H1 (cell line): ENCODE data around the gene PIAS3. TPM values are rescaled to one million over a fixed set of nuclear protein-coding genes. Genes with fewer than 3 reads are reported as not detected.

ENCODE experiments used
- BRCA1 ChIP-seq: IDR thresholded peaks from 2 replicates; pipeline ENCODE4 v1.6.1; 2012; ENCODE audit warnings: low read depth, low read length, improper control_type of control experiment
- EGR1 ChIP-seq: IDR thresholded peaks from 2 replicates; pipeline ENCODE4 v1.6.1; 2011; ENCODE audit warnings: low read depth, low read length, borderline replicate concordance
- GABPA ChIP-seq: IDR thresholded peaks from 2 replicates; pipeline ENCODE4 v1.6.1; 2011; ENCODE audit warnings: mild to moderate bottlenecking, low read length, moderate library complexity, borderline replicate concordance; ENCODE audit not compliant: insufficient read depth
- NANOG ChIP-seq: IDR thresholded peaks from 2 replicates; pipeline ENCODE4 v1.6.1; 2011; ENCODE audit warnings: low read length, low read depth, mild to moderate bottlenecking, inconsistent platforms; ENCODE audit not compliant: insufficient read depth, poor library complexity, severe bottlenecking
- NRF1 ChIP-seq: IDR thresholded peaks from 2 replicates; pipeline ENCODE4 v1.6.1; 2011; ENCODE audit warnings: mild to moderate bottlenecking, low read depth, low read length, improper control_type of control experiment
- POLR2AphosphoS5 ChIP-seq: IDR thresholded peaks from 2 replicates; pipeline ENCODE4 v1.6.1; 2011; ENCODE audit warnings: low read depth, low read length
- SAP30 ChIP-seq: fragments of 300-600 bp; sonication (generic); IDR thresholded peaks from 2 replicates; pipeline ENCODE4 v1.7.1; 2012; ENCODE audit warnings: low read length, moderate library complexity, mild to moderate bottlenecking, inconsistent platforms; ENCODE audit not compliant: insufficient read depth, insufficient replicate concordance
- SIX5 ChIP-seq: IDR thresholded peaks from 2 replicates; pipeline ENCODE4 v1.6.1; 2011; ENCODE audit warnings: mild to moderate bottlenecking, low read depth, low read length
- SP4 ChIP-seq: IDR thresholded peaks from 2 replicates; pipeline ENCODE4 v1.6.1; 2012; ENCODE audit warnings: low read length, inconsistent platforms
- TAF7 ChIP-seq: optimal IDR thresholded peaks from 2 replicates; pipeline ENCODE3; 2011; ENCODE audit warnings: low read depth, mild to moderate bottlenecking, inconsistent platforms, low read length, moderate library complexity, borderline replicate concordance
- polyA plus RNA-seq, 7 experiments: library from polyadenylated mRNA; depleted of rRNA in 3 of 7; stranded (reverse) in 5 of 7; unstranded in 2 of 7; fragments of >200 nt in 5 of 7; fragments of 200-250 nt in 2 of 7; gene quantifications; 1 replicate in 5 of 7; 2 replicates in 1 of 7; 4 replicates in 1 of 7; pipeline versions ENCODE4 v1.2.1 to v1.2.3, GENCODE V29; 2011 to 2013; ENCODE audit warnings: missing spikeins in 2 of 7, mixed read lengths in 2 of 7
- total RNA-seq: library from RNA; stranded (reverse); fragmentation: NEBNext Ultra II Directional; extraction: Animal tissue kit (Norgen Biotek cat#: 25700); gene quantifications from 2 replicates; pipeline ENCODE4 v1.2.1, GENCODE V29; 2021
- TF ChIP-seq, protein P1 (sequence below): fragments of 300-600 bp; sonication (generic); IDR thresholded peaks from 2 replicates; pipeline ENCODE4 v1.7.1; 2012; ENCODE audit warnings: low read length, moderate library complexity, mild to moderate bottlenecking, inconsistent platforms; ENCODE audit not compliant: insufficient replicate concordance
- TF ChIP-seq, protein P2 (sequence below): IDR thresholded peaks from 2 replicates; pipeline ENCODE4 v1.6.1; 2012; ENCODE audit warnings: inconsistent platforms

PIAS3 gene
- total and polyA plus RNA-seq, 2 of the 8 experiments (the other 6 are each of a cell fraction or from before 2014, with no cell fraction given), result 36.7 to 49.9 TPM

- TF ChIP-seq, protein P1, sequence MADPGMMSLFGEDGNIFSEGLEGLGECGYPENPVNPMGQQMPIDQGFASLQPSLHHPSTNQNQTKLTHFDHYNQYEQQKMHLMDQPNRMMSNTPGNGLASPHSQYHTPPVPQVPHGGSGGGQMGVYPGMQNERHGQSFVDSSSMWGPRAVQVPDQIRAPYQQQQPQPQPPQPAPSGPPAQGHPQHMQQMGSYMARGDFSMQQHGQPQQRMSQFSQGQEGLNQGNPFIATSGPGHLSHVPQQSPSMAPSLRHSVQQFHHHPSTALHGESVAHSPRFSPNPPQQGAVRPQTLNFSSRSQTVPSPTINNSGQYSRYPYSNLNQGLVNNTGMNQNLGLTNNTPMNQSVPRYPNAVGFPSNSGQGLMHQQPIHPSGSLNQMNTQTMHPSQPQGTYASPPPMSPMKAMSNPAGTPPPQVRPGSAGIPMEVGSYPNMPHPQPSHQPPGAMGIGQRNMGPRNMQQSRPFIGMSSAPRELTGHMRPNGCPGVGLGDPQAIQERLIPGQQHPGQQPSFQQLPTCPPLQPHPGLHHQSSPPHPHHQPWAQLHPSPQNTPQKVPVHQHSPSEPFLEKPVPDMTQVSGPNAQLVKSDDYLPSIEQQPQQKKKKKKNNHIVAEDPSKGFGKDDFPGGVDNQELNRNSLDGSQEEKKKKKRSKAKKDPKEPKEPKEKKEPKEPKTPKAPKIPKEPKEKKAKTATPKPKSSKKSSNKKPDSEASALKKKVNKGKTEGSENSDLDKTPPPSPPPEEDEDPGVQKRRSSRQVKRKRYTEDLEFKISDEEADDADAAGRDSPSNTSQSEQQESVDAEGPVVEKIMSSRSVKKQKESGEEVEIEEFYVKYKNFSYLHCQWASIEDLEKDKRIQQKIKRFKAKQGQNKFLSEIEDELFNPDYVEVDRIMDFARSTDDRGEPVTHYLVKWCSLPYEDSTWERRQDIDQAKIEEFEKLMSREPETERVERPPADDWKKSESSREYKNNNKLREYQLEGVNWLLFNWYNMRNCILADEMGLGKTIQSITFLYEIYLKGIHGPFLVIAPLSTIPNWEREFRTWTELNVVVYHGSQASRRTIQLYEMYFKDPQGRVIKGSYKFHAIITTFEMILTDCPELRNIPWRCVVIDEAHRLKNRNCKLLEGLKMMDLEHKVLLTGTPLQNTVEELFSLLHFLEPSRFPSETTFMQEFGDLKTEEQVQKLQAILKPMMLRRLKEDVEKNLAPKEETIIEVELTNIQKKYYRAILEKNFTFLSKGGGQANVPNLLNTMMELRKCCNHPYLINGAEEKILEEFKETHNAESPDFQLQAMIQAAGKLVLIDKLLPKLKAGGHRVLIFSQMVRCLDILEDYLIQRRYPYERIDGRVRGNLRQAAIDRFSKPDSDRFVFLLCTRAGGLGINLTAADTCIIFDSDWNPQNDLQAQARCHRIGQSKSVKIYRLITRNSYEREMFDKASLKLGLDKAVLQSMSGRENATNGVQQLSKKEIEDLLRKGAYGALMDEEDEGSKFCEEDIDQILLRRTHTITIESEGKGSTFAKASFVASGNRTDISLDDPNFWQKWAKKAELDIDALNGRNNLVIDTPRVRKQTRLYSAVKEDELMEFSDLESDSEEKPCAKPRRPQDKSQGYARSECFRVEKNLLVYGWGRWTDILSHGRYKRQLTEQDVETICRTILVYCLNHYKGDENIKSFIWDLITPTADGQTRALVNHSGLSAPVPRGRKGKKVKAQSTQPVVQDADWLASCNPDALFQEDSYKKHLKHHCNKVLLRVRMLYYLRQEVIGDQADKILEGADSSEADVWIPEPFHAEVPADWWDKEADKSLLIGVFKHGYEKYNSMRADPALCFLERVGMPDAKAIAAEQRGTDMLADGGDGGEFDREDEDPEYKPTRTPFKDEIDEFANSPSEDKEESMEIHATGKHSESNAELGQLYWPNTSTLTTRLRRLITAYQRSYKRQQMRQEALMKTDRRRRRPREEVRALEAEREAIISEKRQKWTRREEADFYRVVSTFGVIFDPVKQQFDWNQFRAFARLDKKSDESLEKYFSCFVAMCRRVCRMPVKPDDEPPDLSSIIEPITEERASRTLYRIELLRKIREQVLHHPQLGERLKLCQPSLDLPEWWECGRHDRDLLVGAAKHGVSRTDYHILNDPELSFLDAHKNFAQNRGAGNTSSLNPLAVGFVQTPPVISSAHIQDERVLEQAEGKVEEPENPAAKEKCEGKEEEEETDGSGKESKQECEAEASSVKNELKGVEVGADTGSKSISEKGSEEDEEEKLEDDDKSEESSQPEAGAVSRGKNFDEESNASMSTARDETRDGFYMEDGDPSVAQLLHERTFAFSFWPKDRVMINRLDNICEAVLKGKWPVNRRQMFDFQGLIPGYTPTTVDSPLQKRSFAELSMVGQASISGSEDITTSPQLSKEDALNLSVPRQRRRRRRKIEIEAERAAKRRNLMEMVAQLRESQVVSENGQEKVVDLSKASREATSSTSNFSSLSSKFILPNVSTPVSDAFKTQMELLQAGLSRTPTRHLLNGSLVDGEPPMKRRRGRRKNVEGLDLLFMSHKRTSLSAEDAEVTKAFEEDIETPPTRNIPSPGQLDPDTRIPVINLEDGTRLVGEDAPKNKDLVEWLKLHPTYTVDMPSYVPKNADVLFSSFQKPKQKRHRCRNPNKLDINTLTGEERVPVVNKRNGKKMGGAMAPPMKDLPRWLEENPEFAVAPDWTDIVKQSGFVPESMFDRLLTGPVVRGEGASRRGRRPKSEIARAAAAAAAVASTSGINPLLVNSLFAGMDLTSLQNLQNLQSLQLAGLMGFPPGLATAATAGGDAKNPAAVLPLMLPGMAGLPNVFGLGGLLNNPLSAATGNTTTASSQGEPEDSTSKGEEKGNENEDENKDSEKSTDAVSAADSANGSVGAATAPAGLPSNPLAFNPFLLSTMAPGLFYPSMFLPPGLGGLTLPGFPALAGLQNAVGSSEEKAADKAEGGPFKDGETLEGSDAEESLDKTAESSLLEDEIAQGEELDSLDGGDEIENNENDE, result no peak
- TF ChIP-seq SP4 (no peak), NRF1 (no peak), NANOG (no peak), TAF7 (no peak), GABPA (no peak), SAP30 (no peak), POLR2AphosphoS5 (no peak), EGR1 (no peak), SIX5 (no peak), BRCA1 (no peak)
- TF ChIP-seq, protein P2, sequence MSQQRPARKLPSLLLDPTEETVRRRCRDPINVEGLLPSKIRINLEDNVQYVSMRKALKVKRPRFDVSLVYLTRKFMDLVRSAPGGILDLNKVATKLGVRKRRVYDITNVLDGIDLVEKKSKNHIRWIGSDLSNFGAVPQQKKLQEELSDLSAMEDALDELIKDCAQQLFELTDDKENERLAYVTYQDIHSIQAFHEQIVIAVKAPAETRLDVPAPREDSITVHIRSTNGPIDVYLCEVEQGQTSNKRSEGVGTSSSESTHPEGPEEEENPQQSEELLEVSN, result no peak
Observed at GRCh38 chr1:145857170-145857569, 1.7 kb downstream of the PIAS3 start (continued).
